Tibial artery (tissue), 4 donors: Measurements from ENCODE around the gene WFDC12.

Experiments
- DNase-seq, 2 donors: peaks; one replicate each; pipeline ENCODE4 v3.0.0-alpha.2; 2019
- H3K27ac ChIP-seq, 2 donors: fragments of 200-600 bp; sonication (generic) in 1 of 2; 1 replicate in 1 of 2; 2 replicates in 1 of 2; pipeline ENCODE4 v1.5.1; 2018 to 2019; ENCODE audit warnings: mild to moderate bottlenecking in 1 of 2
- H3K27me3 ChIP-seq, 2 donors: fragments of 200-600 bp; sonication (generic) in 1 of 2; one replicate each; pipeline versions ENCODE4 v1.5.1 to v1.6.0; 2016 to 2019
- H3K36me3 ChIP-seq, 3 donors: fragments of 200-600 bp; sonication (generic) in 2 of 3; one replicate each; pipeline ENCODE4 v1.5.1; 2016 to 2019; ENCODE audit warnings: mild to moderate bottlenecking in 2 of 3
- H3K4me1 ChIP-seq, 4 donors: fragments of 200-600 bp; sonication (generic) in 2 of 4; 1 replicate in 3 of 4; 2 replicates in 1 of 4; pipeline ENCODE4 v1.5.1; 2016 to 2019
- H3K4me3 ChIP-seq, 2 donors: fragments of 200-600 bp; sonication (generic) in 1 of 2; 1 replicate in 1 of 2; 2 replicates in 1 of 2; pipeline ENCODE4 v1.5.1; 2018 to 2019; ENCODE audit warnings: mild to moderate bottlenecking in 2 of 2
- H3K9me3 ChIP-seq, 3 donors: fragments of 200-600 bp; sonication (generic) in 1 of 3; one replicate each; pipeline ENCODE4 v1.5.1; 2016 to 2019
- CTCF ChIP-seq, 2 experiments: fragments of 200-600 bp in 1 of 2; fragments of 450-650 bp in 1 of 2; IDR thresholded peaks; one replicate each; pipeline ENCODE4 v1.5.1; 2017 to 2019; ENCODE audit warnings: antibody characterized with exemption in 2 of 2, mild to moderate bottlenecking in 1 of 2, moderate library complexity in 1 of 2
- intact Hi-C: fragments of 100-400 bp; cut with DNase I; formaldehyde crosslinking; loops from one replicate; pipeline ENCODE4 v1.15.0; 2023; ENCODE audit warnings: low total_unique reads

The WFDC12 gene

GRCh38 chr20:45090481-45090880 is 33.8 kb downstream of the WFDC12 start:
- intact Hi-C loops, result loop anchor here (5.0 kb wide), 1 partner anchor 43 kb away; no protein-coding TSS in a partner anchor
- no peak for TF ChIP-seq CTCF (IDR thresholded peaks at IDR 0.05)
- H3K27ac ChIP-seq, result no peak overlapping the region

GRCh38 chr20:45088247-45088646 is 36.0 kb downstream of the WFDC12 start:
- Histone ChIP-seq H3K4me1 (no peaks in the 10 kb centered on the region), H3K9me3 (no peaks in the 10 kb centered on the region), H3K27me3 (no peaks in the 10 kb centered on the region), H3K27ac (no peak overlapping the region), H3K4me3 (no peak overlapping the region), H3K36me3 (no peaks in the 10 kb centered on the region)
- no peak for TF ChIP-seq CTCF (IDR thresholded peaks at IDR 0.05)
- intact Hi-C loops, result no loop called here
- DNase-seq, result no peak

More at GRCh38 chr20:45090481-45090880, 33.8 kb downstream of the WFDC12 start:
- DNase-seq, result no peak
- no peak overlapping the region for H3K4me3 ChIP-seq
- H3K9me3 ChIP-seq, result no peaks in the 10 kb centered on the region
- H3K4me1 ChIP-seq, result no peaks in the 10 kb centered on the region
- H3K27me3 ChIP-seq, result no peaks in the 10 kb centered on the region
- H3K36me3 ChIP-seq, result no peaks in the 10 kb centered on the region

- H3K4me3 ChIP-seq, result no peak overlapping the region
- no peak overlapping the region for H3K27ac ChIP-seq
- H3K36me3 ChIP-seq, result peaks cover 0 to 1% (median under 1%) of the 10 kb centered on the region in 3 donors
- intact Hi-C loops, result no loop called here
- H3K27me3 ChIP-seq, result no peaks in the 10 kb centered on the region
- H3K4me1 ChIP-seq, result no peaks in the 10 kb centered on the region
- DNase-seq, result no peak
- no peaks in the 10 kb centered on the region for H3K9me3 ChIP-seq
- no peak for TF ChIP-seq CTCF (IDR thresholded peaks at IDR 0.05)
Observed at GRCh38 chr20:45087814-45088213, 36.5 kb downstream of the WFDC12 start.

- Histone ChIP-seq H3K4me1 (no peaks in the 10 kb centered on the region), H3K9me3 (peaks cover 0 to 3% (median 0%) of the 10 kb centered on the region in 3 donors), H3K27ac (no peak overlapping the region), H3K27me3 (no peaks in the 10 kb centered on the region), H3K4me3 (no peak overlapping the region), H3K36me3 (peaks cover 5 to 7% (median 6%) of the 10 kb centered on the region in 3 donors)
- intact Hi-C loops, result no loop called here
- TF ChIP-seq CTCF (IDR thresholded peaks at IDR 0.05), result no peak
- DNase-seq, result no peak
Observed at GRCh38 chr20:45087097-45087790, 37.0 kb downstream of the WFDC12 start.

- no peak for TF ChIP-seq CTCF (IDR thresholded peaks at IDR 0.05)
- intact Hi-C loops, result no loop called here
- H3K4me1 ChIP-seq, result no peaks in the 10 kb centered on the region
- no peak for DNase-seq
- no peak overlapping the region for H3K27ac ChIP-seq
- H3K27me3 ChIP-seq, result no peaks in the 10 kb centered on the region
- peaks cover 16 to 21% (median 18%) of the 10 kb centered on the region in 3 donors for H3K36me3 ChIP-seq
- H3K4me3 ChIP-seq, result no peak overlapping the region
- H3K9me3 ChIP-seq, result peaks cover 0 to 3% (median 0%) of the 10 kb centered on the region in 3 donors
Observed at GRCh38 chr20:45085867-45086266, 38.4 kb downstream of the WFDC12 start.
